Measurements from ENCODE around the gene RPL32. TPM values are rescaled to one million over a fixed set of nuclear protein-coding genes. Genes with fewer than 3 reads are reported as not detected.
A peak's percentile ranks its signal among the peaks of the same experiment; 100 is the strongest.

Gene RPL32
- total and polyA plus RNA-seq, 9 of the 15 experiments (the other 6 are each of a cell fraction or from before 2014, with no cell fraction given): 2,738 to 6,200 (median 4,286) TPM

- TF ChIP-seq, protein P1, sequence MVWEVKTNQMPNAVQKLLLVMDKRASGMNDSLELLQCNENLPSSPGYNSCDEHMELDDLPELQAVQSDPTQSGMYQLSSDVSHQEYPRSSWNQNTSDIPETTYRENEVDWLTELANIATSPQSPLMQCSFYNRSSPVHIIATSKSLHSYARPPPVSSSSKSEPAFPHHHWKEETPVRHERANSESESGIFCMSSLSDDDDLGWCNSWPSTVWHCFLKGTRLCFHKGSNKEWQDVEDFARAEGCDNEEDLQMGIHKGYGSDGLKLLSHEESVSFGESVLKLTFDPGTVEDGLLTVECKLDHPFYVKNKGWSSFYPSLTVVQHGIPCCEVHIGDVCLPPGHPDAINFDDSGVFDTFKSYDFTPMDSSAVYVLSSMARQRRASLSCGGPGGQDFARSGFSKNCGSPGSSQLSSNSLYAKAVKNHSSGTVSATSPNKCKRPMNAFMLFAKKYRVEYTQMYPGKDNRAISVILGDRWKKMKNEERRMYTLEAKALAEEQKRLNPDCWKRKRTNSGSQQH (CRISPR knock-in tag; IDR thresholded peaks at IDR 0.05): 0 out of 2 replicates have a peak, but pooled peaks have one; percentile 56
- TF ChIP-seq, protein P2, sequence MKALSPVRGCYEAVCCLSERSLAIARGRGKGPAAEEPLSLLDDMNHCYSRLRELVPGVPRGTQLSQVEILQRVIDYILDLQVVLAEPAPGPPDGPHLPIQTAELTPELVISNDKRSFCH (CRISPR knock-in tag; IDR thresholded peaks at IDR 0.05): no peak
- TF ChIP-seq, protein P2 (tag; IDR thresholded peaks at IDR 0.05): no peak
- TF ChIP-seq MEIS2 (IDR thresholded peaks at IDR 0.05; ENCODE audit: partially characterized antibody) (no peak), SRSF9 (IDR thresholded peaks at IDR 0.05; ENCODE audit: borderline replicate concordance, low read depth, low read length) (no peak), MAFF (IDR thresholded peaks at IDR 0.05; ENCODE audit: low read length) (no peak), ZNF76 (CRISPR knock-in tag; IDR thresholded peaks at IDR 0.05; ENCODE audit: borderline replicate concordance) (no peak), YBX1 (IDR thresholded peaks at IDR 0.05) (no peak), ZBTB34 (CRISPR knock-in tag; IDR thresholded peaks at IDR 0.05) (no peak)
- TF ChIP-seq, protein P3, sequence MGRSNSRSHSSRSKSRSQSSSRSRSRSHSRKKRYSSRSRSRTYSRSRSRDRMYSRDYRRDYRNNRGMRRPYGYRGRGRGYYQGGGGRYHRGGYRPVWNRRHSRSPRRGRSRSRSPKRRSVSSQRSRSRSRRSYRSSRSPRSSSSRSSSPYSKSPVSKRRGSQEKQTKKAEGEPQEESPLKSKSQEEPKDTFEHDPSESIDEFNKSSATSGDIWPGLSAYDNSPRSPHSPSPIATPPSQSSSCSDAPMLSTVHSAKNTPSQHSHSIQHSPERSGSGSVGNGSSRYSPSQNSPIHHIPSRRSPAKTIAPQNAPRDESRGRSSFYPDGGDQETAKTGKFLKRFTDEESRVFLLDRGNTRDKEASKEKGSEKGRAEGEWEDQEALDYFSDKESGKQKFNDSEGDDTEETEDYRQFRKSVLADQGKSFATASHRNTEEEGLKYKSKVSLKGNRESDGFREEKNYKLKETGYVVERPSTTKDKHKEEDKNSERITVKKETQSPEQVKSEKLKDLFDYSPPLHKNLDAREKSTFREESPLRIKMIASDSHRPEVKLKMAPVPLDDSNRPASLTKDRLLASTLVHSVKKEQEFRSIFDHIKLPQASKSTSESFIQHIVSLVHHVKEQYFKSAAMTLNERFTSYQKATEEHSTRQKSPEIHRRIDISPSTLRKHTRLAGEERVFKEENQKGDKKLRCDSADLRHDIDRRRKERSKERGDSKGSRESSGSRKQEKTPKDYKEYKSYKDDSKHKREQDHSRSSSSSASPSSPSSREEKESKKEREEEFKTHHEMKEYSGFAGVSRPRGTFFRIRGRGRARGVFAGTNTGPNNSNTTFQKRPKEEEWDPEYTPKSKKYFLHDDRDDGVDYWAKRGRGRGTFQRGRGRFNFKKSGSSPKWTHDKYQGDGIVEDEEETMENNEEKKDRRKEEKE (IDR thresholded peaks at IDR 0.05; ENCODE audit: borderline replicate concordance in 1 of 2, control insufficient read depth in 1 of 2, low read depth in 2 of 2, low read length in 1 of 2): no peak
Measured at GRCh38 chr3:12832350-12833221, 8.8 kb downstream of the RPL32 start (continued).
